Activated CD8-positive, alpha-beta memory T cell treated with anti-CD3 and anti-CD28 coated beads, Interleukin-2, amount 50 U/mL, for 48 hours (primary cell): ENCODE results near the gene DZIP1L.

Experiments used
- DNase-seq: peaks from one replicate; pipeline ENCODE4 v3.0.0-alpha.2; 2020

DZIP1L gene

GRCh38 chr3:138031536-138031935 is 83.9 kb downstream of the DZIP1L start:
- DNase-seq = no peak

- DNase-seq = no peak
These were observed 84.6 kb downstream of the DZIP1L start for GRCh38 chr3:138030734-138031280.

GRCh38 chr3:138027821-138028220 is 87.6 kb downstream of the DZIP1L start:
- no peak for DNase-seq

DNA sequence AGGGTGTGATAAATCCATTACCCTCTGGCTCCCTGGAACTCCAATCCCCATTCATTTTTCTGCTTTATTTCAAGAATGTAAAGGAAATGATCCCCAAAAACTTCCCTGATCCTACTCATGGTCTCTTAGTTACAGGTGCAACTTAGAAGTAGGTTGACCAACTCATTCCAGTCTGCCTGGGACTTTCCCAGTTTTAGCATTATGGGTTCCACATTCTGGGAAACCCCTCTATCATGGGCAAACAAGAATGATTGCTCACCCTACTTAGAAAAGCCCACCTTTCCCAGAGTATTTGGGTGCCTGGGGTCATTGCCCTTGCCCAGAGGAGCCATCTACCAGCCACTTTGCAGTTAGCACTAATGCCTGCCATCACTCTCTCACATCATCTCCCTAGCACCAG is 89.9 kb downstream of the DZIP1L start:
- DNase-seq = no peak

DNA sequence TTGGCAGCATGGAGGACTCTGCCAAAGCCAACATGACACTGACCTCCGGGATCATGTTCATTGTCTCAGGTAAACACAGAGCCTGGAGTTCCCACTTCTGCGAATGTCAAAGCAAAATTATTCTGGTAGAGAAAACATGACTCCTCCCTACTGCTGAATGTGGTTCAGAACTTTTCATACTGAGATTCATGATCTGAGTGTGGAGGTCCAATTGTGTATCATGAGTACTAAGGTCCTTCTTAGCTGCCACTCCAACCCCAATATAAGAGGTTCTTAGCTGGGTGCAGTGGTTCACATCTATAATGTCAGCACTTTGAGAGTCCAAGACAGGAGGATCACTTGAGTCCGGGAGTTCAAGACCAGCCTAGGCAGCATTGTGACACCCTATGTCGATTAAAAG is 91.7 kb downstream of the DZIP1L start:
- DNase-seq = no peak

- DNase-seq = no peak
These were observed 95.9 kb downstream of the DZIP1L start for GRCh38 chr3:138019281-138020069.

- DNase-seq = no peak
These were observed 99.3 kb downstream of the DZIP1L start for GRCh38 chr3:138016065-138016464.

DNA sequence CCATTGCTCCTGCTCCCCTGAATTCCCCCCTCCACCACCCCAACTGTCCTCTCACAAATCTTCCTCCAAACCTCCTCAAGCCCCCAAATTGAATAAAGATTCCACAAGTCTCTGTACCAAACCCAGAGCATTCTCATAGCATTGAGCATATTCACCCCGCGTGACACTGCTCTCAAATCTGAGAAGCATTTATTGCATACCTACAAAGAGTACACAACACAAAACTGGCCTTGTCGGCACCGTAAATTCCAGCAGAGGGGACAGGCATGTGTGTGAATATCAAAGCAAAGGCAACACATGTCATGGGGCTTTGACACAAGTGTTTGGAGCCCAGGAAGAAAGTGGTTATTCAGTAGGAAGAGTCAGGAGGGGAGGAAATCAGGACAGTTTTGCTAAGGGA is 102.9 kb downstream of the DZIP1L start:
- DNase-seq = no peak
